ENCODE results near the gene ME3. TPM values are rescaled to one million over a fixed set of nuclear protein-coding genes. Genes with fewer than 3 reads are reported as not detected.

Gene ME3
- total RNA-seq, 4 donors from 2014 or later, result 1.9 to 11.0 (median 6.0) TPM

- DNase-seq (ENCODE audit: low spot score in 2 of 2), result no peak
- no peak for TF ChIP-seq POLR2A (IDR thresholded peaks at IDR 0.05)
- no peak for TF ChIP-seq CTCF (IDR thresholded peaks at IDR 0.05)
- intact Hi-C loops (cut with DNase I; ENCODE audit: low total_unique reads), result no loop called here
- WGBS, 2 donors, result 68 to 90% methylated on average over 1 of the region's 1 CpG
- H3K4me3 ChIP-seq (ENCODE audit: low read depth, poor library complexity, severe bottlenecking), result no peak overlapping the region
These were observed 33.3 kb downstream of the ME3 start for GRCh38 chr11:86639137-86639536.

GRCh38 chr11:86638673-86639072 lies 33.7 kb downstream of the ME3 start:
- TF ChIP-seq POLR2A (IDR thresholded peaks at IDR 0.05) (no peak), CTCF (IDR thresholded peaks at IDR 0.05) (no peak)

GRCh38 chr11:86637988-86638387 lies 34.4 kb downstream of the ME3 start:
- TF ChIP-seq POLR2A (IDR thresholded peaks at IDR 0.05) (no peak), CTCF (IDR thresholded peaks at IDR 0.05) (no peak)
- DNase-seq (ENCODE audit: low spot score in 2 of 2), result no peak
- H3K4me3 ChIP-seq (ENCODE audit: low read depth, poor library complexity, severe bottlenecking), result no peak overlapping the region
- intact Hi-C loops (cut with DNase I; ENCODE audit: low total_unique reads), result no loop called here

More at GRCh38 chr11:86638673-86639072, 33.7 kb downstream of the ME3 start:
- WGBS, 2 donors, result 91 to 96% methylated on average over 1 of the region's 1 CpG
- H3K4me3 ChIP-seq (ENCODE audit: low read depth, poor library complexity, severe bottlenecking), result no peak overlapping the region
- intact Hi-C loops (cut with DNase I; ENCODE audit: low total_unique reads), result no loop called here
- no peak for DNase-seq (ENCODE audit: low spot score in 2 of 2)

GRCh38 chr11:86636275-86636674 lies 36.1 kb downstream of the ME3 start:
- no peak for DNase-seq (ENCODE audit: low spot score in 2 of 2)
- 86 to 100% methylated on average over 1 of the region's 1 CpG for WGBS, 2 donors

GRCh38 chr11:86632499-86633269 lies 39.7 kb downstream of the ME3 start:
- TF ChIP-seq POLR2A (IDR thresholded peaks at IDR 0.05) (no peak), CTCF (IDR thresholded peaks at IDR 0.05) (no peak)
- WGBS, 2 donors, result 48 to 61% methylated on average over 6 of the region's 6 CpGs
- intact Hi-C loops (cut with DNase I; ENCODE audit: low total_unique reads), result no loop called here
- no peak for DNase-seq (ENCODE audit: low spot score in 2 of 2)
- no peak overlapping the region for H3K4me3 ChIP-seq (ENCODE audit: low read depth, poor library complexity, severe bottlenecking)

More at GRCh38 chr11:86636275-86636674, 36.1 kb downstream of the ME3 start:
- no peak overlapping the region for H3K4me3 ChIP-seq (ENCODE audit: low read depth, poor library complexity, severe bottlenecking)
- TF ChIP-seq CTCF (IDR thresholded peaks at IDR 0.05), result no peak
- TF ChIP-seq POLR2A (IDR thresholded peaks at IDR 0.05), result no peak
- intact Hi-C loops (cut with DNase I; ENCODE audit: low total_unique reads), result no loop called here

All from lower leg skin (tissue), 4 donors.